Left lobe of liver (tissue), 2 donors: ENCODE measurements around the gene PLSCR3. TPM values are rescaled to one million over a fixed set of nuclear protein-coding genes. Genes with fewer than 3 reads are reported as not detected.
"Not testable (repeated sequence)": the region's sequence is repeated elsewhere in the genome, so short reads cannot be mapped to it uniquely, and the experiment has no call there.

Source experiments
- ATAC-seq: fragments of 200-7000 bp; cut with Tn5 transposase; one replicate; pipeline ENCODE4 v1.9.1; 2020; ENCODE audit warnings: mild to moderate bottlenecking, moderate library complexity
- DNase-seq: peaks from one replicate; pipeline ENCODE4 v3.0.0-alpha.2; 2020; ENCODE audit warnings: low spot score
- total RNA-seq: library from RNA; stranded (reverse); gene quantifications from one replicate; pipeline ENCODE4 v1.2.1, GENCODE V29; 2021
- donor health status: DM: no; HTN: no; CAD: no; lungs with moderate emphysema.
- donor health status: DM: no; HTN: yes; CAD: no.

Gene PLSCR3
- total RNA-seq, 1 donor from 2014 or later, result 7.0 TPM

GRCh38 chr17:7382901-7383300 lies 11.4 kb downstream of the PLSCR3 start:
- ATAC-seq, result no peak
- DNase-seq, result no peak

- ATAC-seq (peak; percentile 91), DNase-seq (peak; percentile 81)
Observed at GRCh38 chr17:7380855-7381683, 13.3 kb downstream of the PLSCR3 start, which contains the start of gene TNK1. TNK1 (plus strand) TSS chr17:7381089; CDS start chr17:7382927, 1,838 bp downstream.

GRCh38 chr17:7380321-7380720 lies 14.0 kb downstream of the PLSCR3 start:
- DNase-seq (peak; percentile 79), ATAC-seq (peak; percentile 84)

- DNase-seq, result no peak
- ATAC-seq, result no peak
Observed at GRCh38 chr17:7379134-7379533, 15.2 kb downstream of the PLSCR3 start.

- ATAC-seq (no peak), DNase-seq (no peak)
Observed at GRCh38 chr17:7374353-7374752, 20.0 kb downstream of the PLSCR3 start.

GRCh38 chr17:7370853-7371252 lies 23.5 kb downstream of the PLSCR3 start:
- DNase-seq (no peak), ATAC-seq (no peak)

- no peak for DNase-seq
- ATAC-seq, result no peak
Observed at GRCh38 chr17:7369825-7370224, 24.5 kb downstream of the PLSCR3 start.

GRCh38 chr17:7368599-7368994 lies 25.7 kb downstream of the PLSCR3 start:
- ATAC-seq, DNase-seq: not testable (repeated sequence)

GRCh38 chr17:7367918-7368598 lies 26.3 kb downstream of the PLSCR3 start:
- no peak for ATAC-seq
- no peak for DNase-seq

- DNase-seq (no peak), ATAC-seq (no peak)
Observed at GRCh38 chr17:7367083-7367482, 27.2 kb downstream of the PLSCR3 start.

GRCh38 chr17:7365963-7366362 lies 28.4 kb downstream of the PLSCR3 start:
- not testable (repeated sequence) for ATAC-seq, DNase-seq

GRCh38 chr17:7363311-7363710 lies 31.0 kb downstream of the PLSCR3 start:
- DNase-seq (no peak), ATAC-seq (no peak)

GRCh38 chr17:7361906-7362305 lies 32.4 kb downstream of the PLSCR3 start:
- no peak for DNase-seq
- no peak for ATAC-seq

GRCh38 chr17:7357381-7357780 lies 36.9 kb downstream of the PLSCR3 start:
- DNase-seq (no peak), ATAC-seq (no peak)

- no peak for ATAC-seq
Observed at GRCh38 chr17:7356756-7357155, 37.6 kb downstream of the PLSCR3 start.

GRCh38 chr17:7356072-7356549 lies 38.2 kb downstream of the PLSCR3 start:
- DNase-seq (peak; percentile 82), ATAC-seq (peak; percentile 54)

More at GRCh38 chr17:7356756-7357155, 37.6 kb downstream of the PLSCR3 start:
- no peak for DNase-seq

GRCh38 chr17:7355573-7355972 lies 38.8 kb downstream of the PLSCR3 start:
- DNase-seq (no peak), ATAC-seq (no peak)

GRCh38 chr17:7355053-7355452 lies 39.3 kb downstream of the PLSCR3 start, which contains the start of gene TMEM95:
TMEM95 (plus strand) TSS chr17:7355156; CDS start chr17:7355205, 49 bp downstream.
- no peak for ATAC-seq
- DNase-seq, result peak; percentile 49

- ATAC-seq (no peak), DNase-seq (no peak)
Observed at GRCh38 chr17:7354262-7354843, 40.0 kb downstream of the PLSCR3 start.

- ATAC-seq (no peak), DNase-seq (no peak)
Observed at GRCh38 chr17:7352910-7353635, 41.3 kb downstream of the PLSCR3 start.

- DNase-seq (no peak), ATAC-seq (no peak)
Observed at GRCh38 chr17:7352503-7352889, 41.8 kb downstream of the PLSCR3 start.
